Glomerular visceral epithelial cell (primary cell): ENCODE results near the gene CTIF.

Source experiments
- DNase-seq: peaks from one replicate; pipeline ENCODE4 v3.0.0-alpha.2; 2016; ENCODE audit errors: extremely low spot score

Gene CTIF

GRCh38 chr18:48680339-48681250, 141.8 kb downstream of the CTIF start:
- no peak for DNase-seq

- DNase-seq = no peak
These were observed 143.9 kb downstream of the CTIF start for GRCh38 chr18:48682768-48683167.

- no peak for DNase-seq
These were observed 144.4 kb downstream of the CTIF start for GRCh38 chr18:48683197-48683596.

DNA sequence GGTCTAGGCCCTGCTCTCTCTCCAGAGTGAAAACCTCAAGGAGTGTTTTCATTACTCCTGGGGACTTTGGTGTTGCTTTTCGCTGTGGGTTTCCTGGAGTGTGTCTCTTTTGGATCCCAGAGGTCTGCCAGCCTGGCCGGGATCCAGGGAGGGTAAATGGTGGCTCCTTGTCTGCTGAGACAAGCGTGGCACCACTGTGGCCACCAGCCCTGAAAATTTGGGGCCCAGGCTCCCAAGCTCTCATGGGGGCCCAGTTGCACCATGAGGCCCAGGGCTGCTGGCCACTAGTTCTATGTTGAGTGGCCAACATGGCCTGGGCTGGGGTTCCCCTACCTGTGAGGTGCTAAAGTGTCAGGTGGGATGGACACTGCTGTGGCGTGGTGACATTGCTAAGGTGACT, 144.8 kb downstream of the CTIF start:
- no peak for DNase-seq

- DNase-seq = no peak
These were observed 148.7 kb downstream of the CTIF start for GRCh38 chr18:48687346-48688042.

DNA sequence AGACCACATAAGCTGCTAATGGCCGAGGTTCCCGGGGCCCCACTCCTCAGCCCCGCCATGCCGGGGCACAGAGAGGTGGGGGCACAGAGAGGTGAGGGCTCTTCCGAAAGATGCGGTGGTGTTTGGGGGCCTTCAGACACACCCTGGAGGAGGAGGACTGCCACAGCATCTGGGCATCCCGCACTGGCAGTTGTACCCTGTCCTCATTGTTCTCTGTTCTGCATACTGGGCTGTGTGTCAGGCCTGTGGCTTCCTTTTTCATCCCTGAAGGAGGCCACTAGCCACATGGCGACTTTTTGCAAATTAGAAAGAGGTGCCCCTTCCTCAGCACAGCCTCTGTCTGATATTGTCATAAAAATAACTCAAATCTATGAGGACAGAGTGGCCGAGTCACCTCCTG, 150.1 kb downstream of the CTIF start:
- DNase-seq = no peak

- DNase-seq = no peak
These were observed 150.7 kb downstream of the CTIF start for GRCh38 chr18:48689548-48689947.

- DNase-seq = no peak
These were observed 151.7 kb downstream of the CTIF start for GRCh38 chr18:48690494-48690893.

- no peak for DNase-seq
These were observed 154.2 kb downstream of the CTIF start for GRCh38 chr18:48693006-48693405.

- DNase-seq = no peak
These were observed 154.9 kb downstream of the CTIF start for GRCh38 chr18:48693625-48694262.

DNA sequence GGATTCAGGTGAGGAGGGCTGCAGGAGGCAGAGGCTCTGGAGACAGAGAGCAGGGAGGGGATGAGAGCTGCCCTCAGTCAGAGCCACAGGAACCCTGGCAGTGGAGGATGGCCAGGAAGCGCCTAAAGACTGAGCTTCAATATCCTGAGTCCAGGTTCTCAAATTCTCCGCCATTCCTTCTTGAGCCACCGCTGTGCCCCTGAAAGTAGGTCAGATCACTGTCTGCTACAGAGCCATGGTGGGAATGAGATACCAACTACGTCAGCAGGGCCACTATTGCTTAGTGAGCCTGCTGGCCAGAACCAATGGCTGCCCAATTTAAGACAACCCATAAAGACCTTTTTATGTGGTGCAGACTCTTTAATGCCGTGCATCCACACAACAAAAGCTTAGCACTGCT, 155.5 kb downstream of the CTIF start:
- DNase-seq = no peak

DNA sequence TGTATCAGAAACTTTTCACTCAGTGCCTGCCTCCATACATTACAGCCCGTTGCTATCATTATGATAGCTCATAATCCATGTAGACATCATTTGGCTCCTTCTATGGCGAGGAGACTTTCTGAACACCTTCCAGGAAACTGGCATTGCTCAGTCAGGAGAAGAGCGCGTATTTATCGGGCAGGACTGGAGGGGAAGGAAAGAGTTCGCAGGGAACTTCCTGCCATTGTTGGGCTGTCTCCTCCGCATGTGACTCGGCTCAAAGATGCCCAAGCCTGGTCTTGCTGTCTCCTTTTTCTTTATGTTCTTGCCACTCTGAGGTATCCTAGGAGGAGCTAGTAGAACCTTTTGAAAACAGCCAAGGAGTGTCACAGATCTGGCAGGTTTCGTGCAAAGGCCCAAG, 156.8 kb downstream of the CTIF start:
- no peak for DNase-seq

DNA sequence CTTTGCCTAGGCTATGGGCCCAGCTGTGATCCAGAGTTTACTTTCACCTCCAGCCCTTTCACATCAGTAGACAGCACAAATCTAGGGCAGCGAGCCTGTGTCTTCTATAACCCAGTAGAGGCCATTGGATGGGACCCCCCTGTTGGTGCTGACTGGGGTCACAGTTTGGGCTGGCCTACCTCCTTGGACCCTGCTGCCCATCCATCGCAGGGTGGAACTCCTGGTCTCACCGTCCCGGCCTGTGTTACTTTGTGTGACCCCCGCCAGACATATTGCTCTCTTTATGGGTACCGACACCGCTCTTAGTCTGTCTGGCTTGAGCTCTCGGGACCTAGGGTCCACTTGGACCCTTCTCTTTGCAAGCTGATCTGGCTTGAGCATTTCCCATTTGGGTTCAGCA, 157.4 kb downstream of the CTIF start:
- no peak for DNase-seq

GRCh38 chr18:48697441-48697840, 158.6 kb downstream of the CTIF start:
- DNase-seq = no peak

DNA sequence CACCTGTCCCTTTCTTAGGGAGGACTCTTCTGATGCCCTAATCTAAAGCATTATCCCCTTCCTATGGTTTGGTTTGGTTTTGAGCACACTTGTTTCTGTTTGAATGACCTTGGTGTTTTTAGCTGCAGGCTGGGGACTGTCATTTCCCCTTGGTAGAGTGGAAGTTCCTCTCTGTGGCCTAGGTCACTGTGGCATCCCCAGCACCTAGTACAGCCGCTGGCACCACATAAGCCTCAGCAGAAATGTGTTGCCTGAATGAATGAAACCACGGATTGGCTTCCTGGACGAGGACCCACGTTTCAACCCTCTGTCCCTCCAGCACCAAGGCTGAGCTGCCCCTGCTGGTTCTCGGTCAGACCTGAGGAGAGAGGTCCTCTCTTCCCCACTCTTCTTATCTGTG, 159.9 kb downstream of the CTIF start:
- no peak for DNase-seq

DNA sequence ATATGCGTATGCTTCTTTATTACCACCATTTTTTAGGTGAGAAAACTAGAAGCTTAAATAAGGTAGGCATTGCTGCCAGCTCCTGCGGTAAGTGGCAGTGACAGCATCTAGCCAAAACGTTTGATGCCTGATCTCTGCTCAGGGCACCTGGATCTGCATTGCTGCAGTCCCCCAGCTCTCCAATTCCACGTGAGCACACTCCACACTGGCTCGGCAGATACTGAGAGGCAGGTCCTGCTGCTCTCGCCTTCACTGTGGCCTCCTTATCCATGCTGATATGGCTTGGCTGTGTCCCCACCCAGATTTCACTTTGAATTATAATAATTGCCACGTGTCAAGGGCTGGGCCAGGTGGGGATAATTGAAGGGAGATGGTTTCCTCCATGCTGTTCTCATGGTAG, 160.9 kb downstream of the CTIF start:
- no peak for DNase-seq

- no peak for DNase-seq
These were observed 161.6 kb downstream of the CTIF start for GRCh38 chr18:48700446-48700845.

GRCh38 chr18:48702346-48703027, 163.7 kb downstream of the CTIF start:
- DNase-seq = peak; percentile 28

- DNase-seq = no peak
These were observed 164.2 kb downstream of the CTIF start for GRCh38 chr18:48703028-48703386.

- DNase-seq = no peak
These were observed 164.6 kb downstream of the CTIF start for GRCh38 chr18:48703418-48703817.

GRCh38 chr18:48705043-48705442, 166.2 kb downstream of the CTIF start:
- no peak for DNase-seq

- DNase-seq = no peak
These were observed 166.7 kb downstream of the CTIF start for GRCh38 chr18:48705531-48705930.
